GM12878 (cell line): ENCODE measurements around the gene RCAN1. TPM values are rescaled to one million over a fixed set of nuclear protein-coding genes. Genes with fewer than 3 reads are reported as not detected.

Experiments used
- ATAC-seq: fragments of 200-7000 bp; cut with Tn5 transposase; 3 replicates; pipeline ENCODE4 v1.9.1; 2020; ENCODE audit warnings: mild to moderate bottlenecking, moderate library complexity
- BruUV-seq: library from RNA; stranded (reverse); fragments of 400-500 nt; replicated peaks from 2 replicates; lab custom pipeline; 2021; lab: Mats Ljungman, UMichigan
- CTCF ChIA-PET: fragments of 300-600 bp; sonication (Branson Sonifier 250); formaldehyde crosslinking; extraction: SDS; loops from one replicate; lab custom pipeline; 2021; ENCODE audit warnings: inconsistent platforms; lab: Yijun Ruan, JAX
- POLR2A ChIA-PET: fragments of 350-600 bp; formaldehyde crosslinking; extraction: SDS; loops from one replicate; lab custom pipeline; 2021; ENCODE audit warnings: inconsistent platforms; lab: Charles Lee
- RAD21 ChIA-PET: fragments of 300-600 bp; sonication (Branson Sonifier 250); formaldehyde crosslinking; loops from one replicate; lab custom pipeline; 2023; ENCODE audit warnings: antibody characterized with exemption; ENCODE audit not compliant: unreplicated experiment; lab: Charles Lee
- SMC1A ChIA-PET: fragments of 300-600 bp; sonication (Branson Sonifier 250); formaldehyde crosslinking; loops from one replicate; lab custom pipeline; 2023; ENCODE audit not compliant: unreplicated experiment, uncharacterized antibody; lab: Charles Lee
- DNase-seq: peaks from one replicate; pipeline ENCODE4 v3.0.0-alpha.2; 2011; ENCODE audit warnings: low read depth, low spot score
- FAIRE-seq: peaks from 3 replicates; lab custom pipeline; 2011; peaks lifted over from hg19 to GRCh38; lab: Jason Lieb, UNC
- H2AFZ ChIP-seq: 2 replicates; pipeline ENCODE4 v1.6.0; 2011; ENCODE audit warnings: low read depth, low read length, control low read depth; ENCODE audit not compliant: control insufficient read depth
- H3K27ac ChIP-seq: 2 replicates; pipeline ENCODE4 v1.5.1; 2011; ENCODE audit warnings: control low read depth; ENCODE audit not compliant: control insufficient read depth, insufficient read depth
- H3K27me3 ChIP-seq, 2 experiments: replicated peaks in 1 of 2; 2 replicates each; pipeline versions ENCODE4 v1.6.0 to v1.6.1; 2011; ENCODE audit warnings: low read length in 1 of 2; ENCODE audit not compliant: control insufficient read depth in 2 of 2, insufficient read depth in 2 of 2
- H3K36me3 ChIP-seq, 2 experiments: 2 replicates each; pipeline ENCODE4 v1.5.1; 2011; ENCODE audit warnings: low read length in 1 of 2; ENCODE audit not compliant: control insufficient read depth in 2 of 2, insufficient read depth in 2 of 2
- H3K4me1 ChIP-seq: 2 replicates; pipeline ENCODE4 v1.6.1; 2011; ENCODE audit warnings: mild to moderate bottlenecking, low read length, moderate library complexity, mixed read lengths; ENCODE audit not compliant: control insufficient read depth, insufficient read depth
- H3K4me2 ChIP-seq: 2 replicates; pipeline ENCODE4 v1.6.0; 2011; ENCODE audit warnings: control low read depth; ENCODE audit not compliant: control insufficient read depth, insufficient read depth
- H3K4me3 ChIP-seq: fragments of 200-600 bp; sonication (generic); 2 replicates; pipeline ENCODE4 v1.5.1; 2016
- H3K79me2 ChIP-seq: 2 replicates; pipeline ENCODE4 v1.6.0; 2011; ENCODE audit warnings: low read length; ENCODE audit not compliant: control insufficient read depth, insufficient read depth
- H3K9ac ChIP-seq: 2 replicates; pipeline ENCODE4 v1.8.0; 2011; ENCODE audit warnings: low read length, control low read depth, mixed read lengths; ENCODE audit not compliant: control insufficient read depth, insufficient read depth
- H3K9me3 ChIP-seq: replicated peaks from 3 replicates; pipeline ENCODE4 v1.5.1; 2011; ENCODE audit warnings: mild to moderate bottlenecking, low read length; ENCODE audit not compliant: control insufficient read depth, insufficient read depth
- H4K20me1 ChIP-seq: 2 replicates; pipeline ENCODE4 v1.6.0; 2011; ENCODE audit not compliant: control insufficient read depth, insufficient read depth
- CREB1 ChIP-seq: IDR thresholded peaks from 2 replicates; pipeline ENCODE4 v1.6.1; 2012; ENCODE audit warnings: low read depth, mild to moderate bottlenecking, inconsistent platforms
- EED ChIP-seq: sonication (generic); IDR thresholded peaks from 2 replicates; pipeline ENCODE4 v1.6.1; 2016; ENCODE audit warnings: antibody characterized with exemption, low read depth
- EP300 ChIP-seq, 2 experiments: fragments of 150-350 bp in 1 of 2; IDR thresholded peaks; 2 replicates each; pipeline ENCODE4 v1.6.1; 2011 to 2012; ENCODE audit warnings: low read depth in 2 of 2, low read length in 2 of 2, borderline replicate concordance in 1 of 2, improper control_type of control experiment in 1 of 2, inconsistent platforms in 1 of 2; ENCODE audit not compliant: control insufficient read depth in 1 of 2
- HDAC2 ChIP-seq: fragments of 200-600 bp; sonication (generic); IDR thresholded peaks from 2 replicates; pipeline ENCODE4 v1.6.1; 2017
- IKZF1 ChIP-seq: fragments of 450-650 bp; conservative IDR thresholded peaks from 2 replicates; pipeline ENCODE4 v1.6.1; 2017; ENCODE audit warnings: antibody characterized with exemption, mild to moderate bottlenecking
- IKZF2 ChIP-seq, 2 experiments: fragments of 450-650 bp; IDR thresholded peaks; 2 replicates each; pipeline ENCODE4 v1.6.1; 2017; ENCODE audit warnings: mild to moderate bottlenecking in 2 of 2, moderate library complexity in 2 of 2
- NFYA ChIP-seq: IDR thresholded peaks from 2 replicates; pipeline ENCODE4 v1.6.1; 2011; ENCODE audit warnings: low read depth, mild to moderate bottlenecking, low read length, improper control_type of control experiment, borderline replicate concordance
- PAX8 ChIP-seq: fragments of 450-650 bp; IDR thresholded peaks from 2 replicates; pipeline ENCODE4 v1.6.1; 2017; ENCODE audit warnings: mild to moderate bottlenecking, moderate library complexity
- RFX5 ChIP-seq: IDR thresholded peaks from 2 replicates; pipeline ENCODE4 v1.6.1; 2011; ENCODE audit warnings: low read depth, low read length, improper control_type of control experiment
- SP1 ChIP-seq: IDR thresholded peaks from one replicate; pipeline ENCODE4 v1.6.1; 2011; ENCODE audit warnings: low read depth, low read length
- SUPT20H ChIP-seq: IDR thresholded peaks from 2 replicates; pipeline ENCODE4 v1.6.1; 2011; ENCODE audit warnings: low read depth, mild to moderate bottlenecking, low read length, moderate library complexity, borderline replicate concordance; ENCODE audit not compliant: control insufficient read depth
- SUZ12 ChIP-seq: fragments of 200-600 bp; sonication (generic); IDR thresholded peaks from one replicate; pipeline ENCODE4 v1.6.1; 2018; ENCODE audit warnings: antibody characterized with exemption, mild to moderate bottlenecking; ENCODE audit not compliant: unreplicated experiment
- TBL1XR1 ChIP-seq: IDR thresholded peaks from 2 replicates; pipeline ENCODE4 v1.6.1; 2012; ENCODE audit warnings: low read depth, low read length, improper control_type of control experiment
- TCF7 ChIP-seq: IDR thresholded peaks from 2 replicates; pipeline ENCODE4 v1.6.1; 2014; ENCODE audit warnings: antibody characterized with exemption, borderline replicate concordance
- ZNF217 ChIP-seq: fragments of 450-650 bp; IDR thresholded peaks from 2 replicates; pipeline ENCODE4 v1.6.1; 2017; ENCODE audit warnings: antibody characterized with exemption, mild to moderate bottlenecking
- ZNF24 ChIP-seq: fragments of 450-650 bp; IDR thresholded peaks from 2 replicates; pipeline ENCODE4 v1.6.1; 2017; ENCODE audit warnings: antibody characterized with exemption, mild to moderate bottlenecking
- WGBS: methylation state at CpG from one replicate; pipeline ENCODE4 v1.1.6; 2016; ENCODE audit warnings: low lambda C conversion rate; ENCODE audit not compliant: insufficient replicate concordance, insufficient coverage; ENCODE audit errors: missing lambda C conversion rate; 5-methylcytosine and 5-hydroxymethylcytosine counted together
- in situ Hi-C: fragments of 300-500 bp; cut with MboI; formaldehyde crosslinking; loops from 9 replicates; pipeline ENCODE4 v1.14.3; 2018; ENCODE audit warnings: mixed read lengths
- intact Hi-C: fragments of 100-400 bp; cut with micrococcal nuclease; formaldehyde crosslinking; loops from one replicate; pipeline ENCODE4 v1.14.2; 2022; ENCODE audit not compliant: unreplicated experiment
- polyA plus RNA-seq, 11 experiments: library from polyadenylated mRNA; depleted of rRNA in 4 of 11; unstranded in 6 of 11; stranded (reverse) in 5 of 11; fragments of >200 nt; fragmentation: Nextera tagmentation in 4 of 11; fragmentation: Illumina TruSeq in 1 of 11; extraction: Ambion mirVana in 4 of 11; extraction: Trizol in 1 of 11; gene quantifications; 1 replicate in 1 of 11; 2 replicates in 10 of 11; pipeline versions ENCODE4 v1.2.1 to v1.2.3, GENCODE V29; 2011 to 2016; ENCODE audit warnings: inconsistent platforms in 2 of 11, missing spikeins in 2 of 11, low read depth in 1 of 11
- total RNA-seq, 4 experiments: library from RNA; depleted of rRNA in 3 of 4; stranded (reverse); fragments of >200 nt in 3 of 4; fragmentation: Illumina TruSeq in 1 of 4; extraction: Trizol in 1 of 4; gene quantifications; 2 replicates each; pipeline versions ENCODE4 v1.2.1 to v1.2.3, GENCODE V29; 2013 to 2021
- TF ChIP-seq, protein P1 (sequence below): fragments of 450-650 bp; formaldehyde crosslinking; IDR thresholded peaks from 2 replicates; pipeline ENCODE4 v1.5.0; 2022; ENCODE audit warnings: mild to moderate bottlenecking, missing genetic modification characterization
- TF ChIP-seq, protein P2 (sequence below): fragments of 150-350 bp; IDR thresholded peaks from 2 replicates; pipeline ENCODE4 v1.6.1; 2016; ENCODE audit warnings: low read depth, low read length

RCAN1 gene
- total and polyA plus RNA-seq, 10 of the 15 experiments (the other 5 are each of a cell fraction or from before 2014, with no cell fraction given), result 2.8 to 12.9 (median 10.5) TPM

DNA sequence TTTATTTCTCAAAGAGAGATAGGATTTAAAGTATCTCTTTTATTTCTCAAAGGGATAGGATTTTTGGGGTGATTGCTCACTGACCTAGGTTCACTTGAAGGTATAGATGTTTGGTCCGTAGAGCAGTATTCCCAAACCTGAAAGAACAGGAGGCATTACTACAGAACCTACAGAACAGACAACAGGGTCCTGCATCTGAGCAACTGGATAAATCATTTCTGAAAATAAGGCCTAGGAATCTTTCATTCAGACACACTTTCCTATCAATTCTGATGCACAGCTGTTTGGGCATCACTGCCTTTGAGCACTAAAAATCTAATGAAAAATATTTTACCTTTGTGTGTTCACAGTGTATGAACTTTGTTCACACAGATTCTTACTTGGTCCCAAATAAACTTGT lies 36.7 kb upstream of the RCAN1 start:
- ChIA-PET POLR2A (no interaction called here), CTCF (interaction anchor here (1.2 kb wide), 1 partner anchor 22 kb away, joined by 5 read pairs; no protein-coding TSS in a partner anchor), RAD21 (no interaction called here), SMC1A (interaction anchor here (1.4 kb wide), 1 partner anchor 15 kb away, joined by 4 read pairs; no protein-coding TSS in a partner anchor)
- H3K9me3 ChIP-seq, result no peaks in the 10 kb centered on the region; the same call in 1 of the 3 replicates
- no peaks in the 10 kb centered on the region; the same call in 1 of the 2 replicates for H3K4me1 ChIP-seq
- no peak overlapping the region for H3K4me2 ChIP-seq
- intact Hi-C loops (no loop called here), in situ Hi-C loops (no loop called here)
- no TSS peak for BruUV-seq
- no peaks in the 10 kb centered on the region for H4K20me1 ChIP-seq
- no peaks in the 10 kb centered on the region for H3K79me2 ChIP-seq
- no peak overlapping the region for H2AFZ ChIP-seq
- no peak overlapping the region for H3K27ac ChIP-seq
- no peaks in the 10 kb centered on the region for H3K27me3 ChIP-seq
- no peaks in the 10 kb centered on the region for H3K36me3 ChIP-seq
- TF ChIP-seq, protein P1, sequence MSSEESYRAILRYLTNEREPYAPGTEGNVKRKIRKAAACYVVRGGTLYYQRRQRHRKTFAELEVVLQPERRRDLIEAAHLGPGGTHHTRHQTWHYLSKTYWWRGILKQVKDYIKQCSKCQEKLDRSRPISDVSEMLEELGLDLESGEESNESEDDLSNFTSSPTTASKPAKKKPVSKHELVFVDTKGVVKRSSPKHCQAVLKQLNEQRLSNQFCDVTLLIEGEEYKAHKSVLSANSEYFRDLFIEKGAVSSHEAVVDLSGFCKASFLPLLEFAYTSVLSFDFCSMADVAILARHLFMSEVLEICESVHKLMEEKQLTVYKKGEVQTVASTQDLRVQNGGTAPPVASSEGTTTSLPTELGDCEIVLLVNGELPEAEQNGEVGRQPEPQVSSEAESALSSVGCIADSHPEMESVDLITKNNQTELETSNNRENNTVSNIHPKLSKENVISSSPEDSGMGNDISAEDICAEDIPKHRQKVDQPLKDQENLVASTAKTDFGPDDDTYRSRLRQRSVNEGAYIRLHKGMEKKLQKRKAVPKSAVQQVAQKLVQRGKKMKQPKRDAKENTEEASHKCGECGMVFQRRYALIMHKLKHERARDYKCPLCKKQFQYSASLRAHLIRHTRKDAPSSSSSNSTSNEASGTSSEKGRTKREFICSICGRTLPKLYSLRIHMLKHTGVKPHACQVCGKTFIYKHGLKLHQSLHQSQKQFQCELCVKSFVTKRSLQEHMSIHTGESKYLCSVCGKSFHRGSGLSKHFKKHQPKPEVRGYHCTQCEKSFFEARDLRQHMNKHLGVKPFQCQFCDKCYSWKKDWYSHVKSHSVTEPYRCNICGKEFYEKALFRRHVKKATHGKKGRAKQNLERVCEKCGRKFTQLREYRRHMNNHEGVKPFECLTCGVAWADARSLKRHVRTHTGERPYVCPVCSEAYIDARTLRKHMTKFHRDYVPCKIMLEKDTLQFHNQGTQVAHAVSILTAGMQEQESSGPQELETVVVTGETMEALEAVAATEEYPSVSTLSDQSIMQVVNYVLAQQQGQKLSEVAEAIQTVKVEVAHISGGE (CRISPR knock-in tag), result no peak
- TF ChIP-seq SUZ12, result no peak
- no peak for TF ChIP-seq ZNF217
- TF ChIP-seq EP300 (IDR thresholded peaks at IDR 0.05; ENCODE audit: borderline replicate concordance in 1 of 2, control insufficient read depth in 1 of 2, low read depth in 2 of 2, low read length in 2 of 2), result no peak
- TF ChIP-seq TCF7, result no peak
- TF ChIP-seq, protein P2, sequence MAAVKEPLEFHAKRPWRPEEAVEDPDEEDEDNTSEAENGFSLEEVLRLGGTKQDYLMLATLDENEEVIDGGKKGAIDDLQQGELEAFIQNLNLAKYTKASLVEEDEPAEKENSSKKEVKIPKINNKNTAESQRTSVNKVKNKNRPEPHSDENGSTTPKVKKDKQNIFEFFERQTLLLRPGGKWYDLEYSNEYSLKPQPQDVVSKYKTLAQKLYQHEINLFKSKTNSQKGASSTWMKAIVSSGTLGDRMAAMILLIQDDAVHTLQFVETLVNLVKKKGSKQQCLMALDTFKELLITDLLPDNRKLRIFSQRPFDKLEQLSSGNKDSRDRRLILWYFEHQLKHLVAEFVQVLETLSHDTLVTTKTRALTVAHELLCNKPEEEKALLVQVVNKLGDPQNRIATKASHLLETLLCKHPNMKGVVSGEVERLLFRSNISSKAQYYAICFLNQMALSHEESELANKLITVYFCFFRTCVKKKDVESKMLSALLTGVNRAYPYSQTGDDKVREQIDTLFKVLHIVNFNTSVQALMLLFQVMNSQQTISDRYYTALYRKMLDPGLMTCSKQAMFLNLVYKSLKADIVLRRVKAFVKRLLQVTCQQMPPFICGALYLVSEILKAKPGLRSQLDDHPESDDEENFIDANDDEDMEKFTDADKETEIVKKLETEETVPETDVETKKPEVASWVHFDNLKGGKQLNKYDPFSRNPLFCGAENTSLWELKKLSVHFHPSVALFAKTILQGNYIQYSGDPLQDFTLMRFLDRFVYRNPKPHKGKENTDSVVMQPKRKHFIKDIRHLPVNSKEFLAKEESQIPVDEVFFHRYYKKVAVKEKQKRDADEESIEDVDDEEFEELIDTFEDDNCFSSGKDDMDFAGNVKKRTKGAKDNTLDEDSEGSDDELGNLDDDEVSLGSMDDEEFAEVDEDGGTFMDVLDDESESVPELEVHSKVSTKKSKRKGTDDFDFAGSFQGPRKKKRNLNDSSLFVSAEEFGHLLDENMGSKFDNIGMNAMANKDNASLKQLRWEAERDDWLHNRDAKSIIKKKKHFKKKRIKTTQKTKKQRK, result no peak
- TF ChIP-seq HDAC2, result no peak
- TF ChIP-seq NFYA, result no peak
- no peak for TF ChIP-seq ZNF24
- TF ChIP-seq CREB1, result no peak
- TF ChIP-seq IKZF2 (IDR thresholded peaks at IDR 0.05), result no peak
- TF ChIP-seq EED, result no peak
- no peak for TF ChIP-seq RFX5
- TF ChIP-seq IKZF1, result no peak
- TF ChIP-seq TBL1XR1, result no peak
- TF ChIP-seq SUPT20H, result no peak
- TF ChIP-seq SP1, result no peak
- TF ChIP-seq PAX8, result no peak
- ATAC-seq, result no peak
- H3K4me3 ChIP-seq, result no peak overlapping the region
- 56% methylated on average over 1 of the region's 1 CpG for WGBS
- DNase-seq, result no peak
- no peak overlapping the region for H3K9ac ChIP-seq
- no peak for FAIRE-seq
